ENCODE results near the gene CDH16.
A peak's percentile ranks its signal among the peaks of the same experiment; 100 is the strongest.

The CDH16 gene

GRCh38 chr16:66910175-66910940 is 8.3 kb downstream of the CDH16 start:
- no peaks in the 10 kb centered on the region for H3K36me3 ChIP-seq
- H3K4me1 ChIP-seq = peaks cover 0 to 44% (median 17%) of the 10 kb centered on the region in 4 donors
- TF ChIP-seq, protein P1, sequence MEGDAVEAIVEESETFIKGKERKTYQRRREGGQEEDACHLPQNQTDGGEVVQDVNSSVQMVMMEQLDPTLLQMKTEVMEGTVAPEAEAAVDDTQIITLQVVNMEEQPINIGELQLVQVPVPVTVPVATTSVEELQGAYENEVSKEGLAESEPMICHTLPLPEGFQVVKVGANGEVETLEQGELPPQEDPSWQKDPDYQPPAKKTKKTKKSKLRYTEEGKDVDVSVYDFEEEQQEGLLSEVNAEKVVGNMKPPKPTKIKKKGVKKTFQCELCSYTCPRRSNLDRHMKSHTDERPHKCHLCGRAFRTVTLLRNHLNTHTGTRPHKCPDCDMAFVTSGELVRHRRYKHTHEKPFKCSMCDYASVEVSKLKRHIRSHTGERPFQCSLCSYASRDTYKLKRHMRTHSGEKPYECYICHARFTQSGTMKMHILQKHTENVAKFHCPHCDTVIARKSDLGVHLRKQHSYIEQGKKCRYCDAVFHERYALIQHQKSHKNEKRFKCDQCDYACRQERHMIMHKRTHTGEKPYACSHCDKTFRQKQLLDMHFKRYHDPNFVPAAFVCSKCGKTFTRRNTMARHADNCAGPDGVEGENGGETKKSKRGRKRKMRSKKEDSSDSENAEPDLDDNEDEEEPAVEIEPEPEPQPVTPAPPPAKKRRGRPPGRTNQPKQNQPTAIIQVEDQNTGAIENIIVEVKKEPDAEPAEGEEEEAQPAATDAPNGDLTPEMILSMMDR (IDR thresholded peaks at IDR 0.05) = no peak
- H3K9me3 ChIP-seq = no peaks in the 10 kb centered on the region
- no peak overlapping the region for H3K4me3 ChIP-seq
- no peaks in the 10 kb centered on the region for H3K27me3 ChIP-seq
- no peak overlapping the region for H3K27ac ChIP-seq
- intact Hi-C loops (cut with DNase I; ENCODE audit: low total_unique reads) = no loop called here
- no peak for DNase-seq

GRCh38 chr16:66908762-66909559 is 9.7 kb downstream of the CDH16 start:
- H3K4me1 ChIP-seq = peaks cover 3 to 58% (median 31%) of the 10 kb centered on the region in 4 donors
- no peak overlapping the region for H3K27ac ChIP-seq
- DNase-seq = no peak
- no peaks in the 10 kb centered on the region for H3K9me3 ChIP-seq
- no peaks in the 10 kb centered on the region for H3K36me3 ChIP-seq
- TF ChIP-seq, protein P1 (IDR thresholded peaks at IDR 0.05) = no peak
- no peaks in the 10 kb centered on the region for H3K27me3 ChIP-seq
- no peak overlapping the region for H3K4me3 ChIP-seq
- intact Hi-C loops (cut with DNase I; ENCODE audit: low total_unique reads) = no loop called here

- intact Hi-C loops (cut with DNase I; ENCODE audit: low total_unique reads) = no loop called here
- Histone ChIP-seq H3K4me3 (no peak overlapping the region), H3K9me3 (no peaks in the 10 kb centered on the region), H3K4me1 (peaks cover 3 to 66% (median 39%) of the 10 kb centered on the region in 4 donors), H3K27ac (no peak overlapping the region), H3K36me3 (no peaks in the 10 kb centered on the region), H3K27me3 (no peaks in the 10 kb centered on the region)
- DNase-seq = no peak
- TF ChIP-seq, protein P1 (IDR thresholded peaks at IDR 0.05) = no peak
Measured at GRCh38 chr16:66908116-66908515, 10.6 kb downstream of the CDH16 start.

GRCh38 chr16:66906916-66907836 is 11.5 kb downstream of the CDH16 start:
- Histone ChIP-seq H3K36me3 (no peaks in the 10 kb centered on the region), H3K27ac (peak overlapping the region; percentile 86 to 91), H3K4me1 (peaks cover 3 to 75% (median 47%) of the 10 kb centered on the region in 4 donors), H3K9me3 (no peaks in the 10 kb centered on the region), H3K27me3 (no peaks in the 10 kb centered on the region), H3K4me3 (no peak overlapping the region)
- TF ChIP-seq, protein P1 (IDR thresholded peaks at IDR 0.05) = no peak
- DNase-seq = no peak
- intact Hi-C loops (cut with DNase I; ENCODE audit: low total_unique reads) = no loop called here

All from tibial artery (tissue), 4 donors.